Measurements from ENCODE around the gene FKBP15.

DNA sequence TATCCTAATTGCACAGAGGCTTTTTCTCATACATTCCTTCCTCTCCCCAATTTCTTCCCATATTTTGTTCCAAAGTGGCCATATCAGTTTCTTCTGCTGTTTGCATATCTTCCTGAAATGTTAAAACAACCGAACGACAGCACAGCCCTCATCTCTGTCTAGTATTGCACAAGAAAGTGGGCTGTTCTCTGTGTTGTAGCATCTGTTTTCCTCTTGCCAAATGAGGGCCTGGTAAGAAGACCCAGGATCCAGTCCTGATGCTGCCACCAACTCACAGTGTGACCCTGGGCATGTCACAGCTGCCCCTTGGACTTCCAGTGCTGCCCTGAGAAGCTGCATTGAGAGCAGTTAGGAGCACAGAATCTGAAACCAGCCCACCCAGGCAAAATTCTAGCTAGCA lies 66.1 kb downstream of the FKBP15 start:
- TF ChIP-seq POLR2A (IDR thresholded peaks at IDR 0.05): no peak
- no peak for TF ChIP-seq EP300 (IDR thresholded peaks at IDR 0.05)

All from upper lobe of left lung (tissue), 4 donors.